ENCODE data around the gene MICAL2.

MICAL2 gene

DNA sequence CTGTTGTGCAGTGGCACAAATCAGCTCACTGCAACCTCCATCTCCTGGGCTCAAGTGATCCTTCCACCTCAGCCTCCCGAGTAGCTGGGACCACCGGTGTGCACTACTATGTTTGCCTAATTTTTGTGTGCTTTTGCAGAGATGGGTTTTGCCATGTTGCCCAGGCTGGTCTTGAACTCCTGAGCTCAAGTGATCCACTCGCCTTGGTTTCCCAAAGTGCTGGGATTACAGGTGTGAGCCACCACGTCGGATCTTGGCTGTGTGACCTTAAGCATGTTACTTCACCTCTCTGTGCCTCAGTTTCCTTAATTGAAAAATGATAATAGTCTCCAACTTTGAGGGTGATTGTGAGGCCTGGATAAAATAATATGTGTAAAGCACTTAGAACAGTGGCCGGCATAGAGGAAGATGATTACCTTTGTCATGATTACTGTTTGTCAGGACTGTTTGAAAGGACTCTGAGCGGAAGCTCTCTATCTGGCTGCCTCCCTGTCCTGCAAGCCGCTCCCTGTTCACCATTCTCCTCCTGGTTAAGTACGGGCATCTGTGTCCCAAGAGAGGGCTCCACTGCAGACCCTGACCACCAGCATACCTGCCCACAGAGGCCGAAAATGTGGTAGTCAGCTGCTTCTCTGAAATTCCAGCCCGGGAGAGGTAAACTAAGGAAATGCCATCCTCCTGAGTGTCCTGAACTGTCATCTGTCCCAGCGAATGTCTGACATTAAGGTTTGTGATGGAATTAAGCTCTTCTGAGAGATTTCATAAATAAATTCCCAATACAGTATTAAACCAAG is 73.6 kb downstream of the MICAL2 start:
- Histone ChIP-seq H3K4me1 (ENCODE audit: low read length) (peaks cover 37% of the 10 kb centered on the region), H3K9ac (ENCODE audit: low read length) (no peak overlapping the region), H3K27ac (ENCODE audit: low read length) (no peak overlapping the region)

GRCh38 chr11:12184699-12185098 is 74.3 kb downstream of the MICAL2 start:
- no peaks in the 10 kb centered on the region for H3K9me3 ChIP-seq (ENCODE audit: insufficient read depth, low read length)
- no peak overlapping the region for H3K4me2 ChIP-seq (ENCODE audit: low read length)
- no peaks in the 10 kb centered on the region for H3K36me3 ChIP-seq (replicated peaks; ENCODE audit: low read depth, low read length)
- no peaks in the 10 kb centered on the region for H3K79me2 ChIP-seq (ENCODE audit: low read length)
- H4K20me1 ChIP-seq (ENCODE audit: insufficient read depth, low read length) = no peaks in the 10 kb centered on the region
- no peak overlapping the region for H3K9ac ChIP-seq (ENCODE audit: low read length)
- no peaks in the 10 kb centered on the region for H3K27me3 ChIP-seq (ENCODE audit: low read depth, low read length)
- H3K4me1 ChIP-seq (ENCODE audit: low read length) = peaks cover 38% of the 10 kb centered on the region
- no peak overlapping the region for H2AFZ ChIP-seq (ENCODE audit: low read depth, low read length)
- TF ChIP-seq, protein P1, sequence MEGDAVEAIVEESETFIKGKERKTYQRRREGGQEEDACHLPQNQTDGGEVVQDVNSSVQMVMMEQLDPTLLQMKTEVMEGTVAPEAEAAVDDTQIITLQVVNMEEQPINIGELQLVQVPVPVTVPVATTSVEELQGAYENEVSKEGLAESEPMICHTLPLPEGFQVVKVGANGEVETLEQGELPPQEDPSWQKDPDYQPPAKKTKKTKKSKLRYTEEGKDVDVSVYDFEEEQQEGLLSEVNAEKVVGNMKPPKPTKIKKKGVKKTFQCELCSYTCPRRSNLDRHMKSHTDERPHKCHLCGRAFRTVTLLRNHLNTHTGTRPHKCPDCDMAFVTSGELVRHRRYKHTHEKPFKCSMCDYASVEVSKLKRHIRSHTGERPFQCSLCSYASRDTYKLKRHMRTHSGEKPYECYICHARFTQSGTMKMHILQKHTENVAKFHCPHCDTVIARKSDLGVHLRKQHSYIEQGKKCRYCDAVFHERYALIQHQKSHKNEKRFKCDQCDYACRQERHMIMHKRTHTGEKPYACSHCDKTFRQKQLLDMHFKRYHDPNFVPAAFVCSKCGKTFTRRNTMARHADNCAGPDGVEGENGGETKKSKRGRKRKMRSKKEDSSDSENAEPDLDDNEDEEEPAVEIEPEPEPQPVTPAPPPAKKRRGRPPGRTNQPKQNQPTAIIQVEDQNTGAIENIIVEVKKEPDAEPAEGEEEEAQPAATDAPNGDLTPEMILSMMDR (IDR thresholded peaks at IDR 0.05; ENCODE audit: low read depth, low read length) = no peak
- no peak for TF ChIP-seq EZH2phosphoT487 (IDR thresholded peaks at IDR 0.05; ENCODE audit: low read depth)
- H3K27ac ChIP-seq (ENCODE audit: low read length) = no peak overlapping the region
- no peak overlapping the region for H3K4me3 ChIP-seq (ENCODE audit: low read length)

More for the DNA sequence above, 73.6 kb downstream of the MICAL2 start:
- H3K9me3 ChIP-seq (ENCODE audit: insufficient read depth, low read length) = no peaks in the 10 kb centered on the region
- H3K79me2 ChIP-seq (ENCODE audit: low read length) = no peaks in the 10 kb centered on the region
- H3K27me3 ChIP-seq (ENCODE audit: low read depth, low read length) = no peaks in the 10 kb centered on the region
- no peak overlapping the region for H2AFZ ChIP-seq (ENCODE audit: low read depth, low read length)
- no peaks in the 10 kb centered on the region for H3K36me3 ChIP-seq (replicated peaks; ENCODE audit: low read depth, low read length)
- TF ChIP-seq, protein P1 (IDR thresholded peaks at IDR 0.05; ENCODE audit: low read depth, low read length) = no peak
- TF ChIP-seq EZH2phosphoT487 (IDR thresholded peaks at IDR 0.05; ENCODE audit: low read depth) = no peak
- H3K4me3 ChIP-seq (ENCODE audit: low read length) = no peak overlapping the region
- H4K20me1 ChIP-seq (ENCODE audit: insufficient read depth, low read length) = no peaks in the 10 kb centered on the region
- no peak overlapping the region for H3K4me2 ChIP-seq (ENCODE audit: low read length)

DNA sequence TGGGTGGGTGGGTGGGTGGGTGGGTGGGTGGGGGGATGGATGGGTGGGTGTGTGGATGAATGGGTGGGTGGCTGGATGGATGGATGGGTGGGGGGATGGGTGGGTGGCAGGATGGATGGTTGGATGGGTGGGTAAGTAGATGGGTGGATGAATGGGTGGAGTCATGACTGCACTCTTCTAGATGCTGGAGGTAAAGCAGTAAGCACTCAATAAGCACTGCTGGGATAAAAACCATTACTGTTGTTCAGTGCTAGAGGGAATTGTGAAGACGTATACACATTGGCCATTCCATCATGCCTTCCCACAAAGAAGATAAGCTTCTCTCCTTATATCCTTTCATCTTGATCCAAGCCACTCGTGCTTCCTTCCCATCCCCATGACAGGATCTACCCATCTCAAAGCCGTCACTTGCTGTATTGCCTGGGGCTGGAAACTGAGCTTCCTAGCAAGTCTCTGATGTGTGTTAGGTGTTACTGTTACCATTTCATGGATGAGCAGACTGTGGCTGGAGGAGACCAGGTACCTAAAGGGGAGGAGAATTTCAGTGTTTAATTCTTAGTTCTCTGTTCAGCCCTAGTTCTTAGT is 74.8 kb downstream of the MICAL2 start:
- Histone ChIP-seq H4K20me1 (ENCODE audit: insufficient read depth, low read length) (no peaks in the 10 kb centered on the region), H3K4me2 (ENCODE audit: low read length) (no peak overlapping the region), H3K9me3 (ENCODE audit: insufficient read depth, low read length) (no peaks in the 10 kb centered on the region), H3K79me2 (ENCODE audit: low read length) (no peaks in the 10 kb centered on the region), H3K36me3 (replicated peaks; ENCODE audit: low read depth, low read length) (no peaks in the 10 kb centered on the region), H3K27ac (ENCODE audit: low read length) (no peak overlapping the region), H3K27me3 (ENCODE audit: low read depth, low read length) (no peaks in the 10 kb centered on the region), H3K9ac (ENCODE audit: low read length) (no peak overlapping the region), H3K4me1 (ENCODE audit: low read length) (peaks cover 39% of the 10 kb centered on the region), H3K4me3 (ENCODE audit: low read length) (no peak overlapping the region), H2AFZ (ENCODE audit: low read depth, low read length) (no peak overlapping the region)
- no peak for TF ChIP-seq EZH2phosphoT487 (IDR thresholded peaks at IDR 0.05; ENCODE audit: low read depth)
- TF ChIP-seq, protein P1 (IDR thresholded peaks at IDR 0.05; ENCODE audit: low read depth, low read length) = no peak

DNA sequence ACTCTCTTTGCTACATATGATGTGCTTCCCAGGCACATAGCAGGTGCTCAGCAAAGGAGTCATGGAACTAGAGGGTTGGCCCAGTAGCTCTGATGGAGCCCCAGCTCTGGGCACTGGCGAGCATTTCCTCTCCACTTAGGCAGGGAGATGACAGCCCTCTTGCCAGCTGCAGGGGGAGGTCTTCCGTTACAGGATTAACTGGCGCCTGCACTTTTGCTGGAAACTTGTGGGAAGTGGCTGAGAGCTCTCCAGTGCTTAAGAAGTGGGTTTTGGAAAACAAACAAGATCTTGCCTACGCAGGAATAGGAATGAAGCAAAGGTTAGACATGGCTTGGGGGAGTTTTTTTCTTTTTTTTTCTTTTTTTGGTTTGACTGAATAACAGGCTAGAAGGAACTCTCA is 75.5 kb downstream of the MICAL2 start:
- Histone ChIP-seq H3K79me2 (ENCODE audit: low read length) (no peaks in the 10 kb centered on the region), H4K20me1 (ENCODE audit: insufficient read depth, low read length) (no peaks in the 10 kb centered on the region), H3K27ac (ENCODE audit: low read length) (no peak overlapping the region), H3K4me1 (ENCODE audit: low read length) (peaks cover 47% of the 10 kb centered on the region), H3K9me3 (ENCODE audit: insufficient read depth, low read length) (no peaks in the 10 kb centered on the region), H3K4me3 (ENCODE audit: low read length) (no peak overlapping the region), H3K9ac (ENCODE audit: low read length) (no peak overlapping the region), H3K4me2 (ENCODE audit: low read length) (no peak overlapping the region), H3K36me3 (replicated peaks; ENCODE audit: low read depth, low read length) (no peaks in the 10 kb centered on the region), H2AFZ (ENCODE audit: low read depth, low read length) (no peak overlapping the region), H3K27me3 (ENCODE audit: low read depth, low read length) (no peaks in the 10 kb centered on the region)
- no peak for TF ChIP-seq EZH2phosphoT487 (IDR thresholded peaks at IDR 0.05; ENCODE audit: low read depth)
- TF ChIP-seq, protein P1 (IDR thresholded peaks at IDR 0.05; ENCODE audit: low read depth, low read length) = no peak
